HepG2 (cell line): ENCODE measurements around the gene KCTD16. TPM values are rescaled to one million over a fixed set of nuclear protein-coding genes. Genes with fewer than 3 reads are reported as not detected.

Source experiments
- ATAC-seq: fragments of 200-7000 bp; cut with Tn5 transposase; 3 replicates; pipeline ENCODE4 v1.9.1; 2020; ENCODE audit warnings: mild to moderate bottlenecking, moderate library complexity
- BruUV-seq: library from RNA; stranded (reverse); fragments of 400-500 nt; replicated peaks from 2 replicates; lab custom pipeline; 2021; lab: Mats Ljungman, UMichigan
- CTCF ChIA-PET: fragments of 300-600 bp; formaldehyde crosslinking; extraction: SDS; loops from one replicate; lab custom pipeline; 2021; ENCODE audit warnings: low total read pairs, inconsistent platforms, low intra/inter-chr PET ratio; lab: Yijun Ruan, JAX
- POLR2A ChIA-PET: fragments of 350-600 bp; sonication (Branson Sonifier 250); formaldehyde crosslinking; loops from one replicate; lab custom pipeline; 2020; ENCODE audit warnings: antibody characterized with exemption, inconsistent platforms; lab: Yijun Ruan, JAX
- DNase-seq: peaks from one replicate; pipeline ENCODE4 v3.0.0-alpha.2; 2015; ENCODE audit warnings: low spot score
- FAIRE-seq: peaks from 3 replicates; lab custom pipeline; 2011; peaks lifted over from hg19 to GRCh38; lab: Jason Lieb, UNC
- H2AFZ ChIP-seq: one replicate; pipeline ENCODE4 v1.6.1; 2011; ENCODE audit warnings: low read length, inconsistent platforms
- H3K27ac ChIP-seq: fragments of 300-600 bp; 3 replicates; pipeline ENCODE4 v1.8.0; 2011; ENCODE audit warnings: mixed run types, mild to moderate bottlenecking, mixed read lengths, low read length, inconsistent platforms; ENCODE audit not compliant: insufficient read depth; ENCODE audit errors: extremely low read length
- H3K27me3 ChIP-seq, 2 experiments: fragments of 200-600 bp in 1 of 2; 2 replicates in 1 of 2; 3 replicates in 1 of 2; pipeline versions ENCODE4 v1.6.0 to v1.8.0; 2011; ENCODE audit warnings: low read length in 2 of 2, mild to moderate bottlenecking in 2 of 2, moderate library complexity in 2 of 2, inconsistent platforms in 1 of 2; ENCODE audit not compliant: insufficient read depth in 2 of 2, control insufficient read depth in 1 of 2
- H3K36me3 ChIP-seq, 2 experiments: fragments of 200-600 bp in 1 of 2; replicated peaks in 1 of 2; 2 replicates in 1 of 2; 3 replicates in 1 of 2; pipeline versions ENCODE4 v1.5.1 to v1.8.0; 2011; ENCODE audit warnings: low read length in 2 of 2, inconsistent platforms in 1 of 2; ENCODE audit not compliant: insufficient read depth in 2 of 2, control insufficient read depth in 1 of 2
- H3K4me1 ChIP-seq: 2 replicates; pipeline ENCODE4 v1.5.1; 2012; ENCODE audit warnings: low read length, inconsistent platforms; ENCODE audit not compliant: insufficient read depth
- H3K4me2 ChIP-seq: 2 replicates; pipeline ENCODE4 v1.6.0; 2011; ENCODE audit warnings: low read depth, low read length, inconsistent platforms
- H3K4me3 ChIP-seq, 3 experiments: fragments of 200-600 bp in 1 of 3; sonication (generic), shearing (Covaris generic) in 1 of 3; replicated peaks in 1 of 3; 2 replicates each; pipeline ENCODE4 v1.5.1; 2011 to 2016; ENCODE audit warnings: low read length in 3 of 3, inconsistent platforms in 2 of 3, low read depth in 2 of 3, mild to moderate bottlenecking in 2 of 3, control low read depth in 1 of 3, mixed read lengths in 1 of 3; ENCODE audit not compliant: insufficient read depth in 1 of 3
- H3K79me2 ChIP-seq: one replicate; pipeline ENCODE4 v1.6.1; 2011; ENCODE audit warnings: low read length, inconsistent platforms; ENCODE audit not compliant: insufficient read depth
- H3K9ac ChIP-seq: 2 replicates; pipeline ENCODE4 v1.6.0; 2011; ENCODE audit warnings: mild to moderate bottlenecking, low read depth, low read length, inconsistent platforms; ENCODE audit not compliant: insufficient read depth
- H3K9me3 ChIP-seq: 2 replicates; pipeline ENCODE4 v1.5.1; 2012; ENCODE audit warnings: mild to moderate bottlenecking, low read length
- H4K20me1 ChIP-seq: 2 replicates; pipeline ENCODE4 v1.6.0; 2011; ENCODE audit warnings: inconsistent platforms, mild to moderate bottlenecking, low read length, moderate library complexity; ENCODE audit not compliant: insufficient read depth
- GATA4 ChIP-seq: sonication (generic); IDR thresholded peaks from 2 replicates; pipeline ENCODE4 v1.6.1; 2016; ENCODE audit warnings: antibody characterized with exemption, low read depth, borderline replicate concordance
- HOMEZ ChIP-seq: IDR thresholded peaks from 2 replicates; pipeline ENCODE4 v1.6.1; 2016; ENCODE audit warnings: low read depth
- MTF1 ChIP-seq: sonication (generic); formaldehyde crosslinking; IDR thresholded peaks from 2 replicates; pipeline ENCODE4 v1.5.0; 2020; ENCODE audit warnings: missing genetic modification reagents
- SALL2 ChIP-seq: sonication (generic); formaldehyde crosslinking; IDR thresholded peaks from 2 replicates; pipeline ENCODE4 v1.8.1; 2023; ENCODE audit warnings: mild to moderate bottlenecking, missing genetic modification reagents, inconsistent platforms
- SIN3B ChIP-seq: fragments of 150-350 bp; IDR thresholded peaks from 2 replicates; pipeline ENCODE4 v1.6.1; 2014; ENCODE audit warnings: low read length
- SNRNP70 ChIP-seq: fragments of 200-400 bp; formaldehyde crosslinking; IDR thresholded peaks from 2 replicates; pipeline ENCODE4 v1.6.1; 2017; ENCODE audit warnings: mild to moderate bottlenecking, low read depth, low read length, moderate library complexity
- SPEN ChIP-seq: sonication (generic); formaldehyde crosslinking; IDR thresholded peaks from 2 replicates; pipeline ENCODE4 v1.5.1; 2020; ENCODE audit warnings: low read depth, mild to moderate bottlenecking, missing genetic modification reagents
- SSRP1 ChIP-seq: IDR thresholded peaks from 2 replicates; pipeline ENCODE4 v1.6.1; 2016; ENCODE audit warnings: control low read depth
- SUZ12 ChIP-seq: fragments of 150-350 bp; IDR thresholded peaks from 2 replicates; pipeline ENCODE4 v1.6.1; 2014; ENCODE audit warnings: low read depth, low read length
- ZNF33A ChIP-seq: sonication (generic); formaldehyde crosslinking; IDR thresholded peaks from 2 replicates; pipeline ENCODE4 v1.5.1; 2020; ENCODE audit warnings: missing genetic modification reagents, mild to moderate bottlenecking, moderate library complexity, borderline replicate concordance
- WGBS: methylation state at CpG from one replicate; pipeline ENCODE4 v1.1.6; 2017; ENCODE audit warnings: low lambda C conversion rate; 5-methylcytosine and 5-hydroxymethylcytosine counted together
- in situ Hi-C: cut with HindIII; loops from 2 replicates; pipeline ENCODE4 v1.10.0; 2017; ENCODE audit warnings: low pct_unique_long_range_greater_than_20kb; ENCODE audit not compliant: extremely low pct_ligation_motif_present
- intact Hi-C: fragments of 100-400 bp; cut with micrococcal nuclease; formaldehyde crosslinking; loops from one replicate; pipeline ENCODE4 v1.10.0; 2022; ENCODE audit not compliant: unreplicated experiment
- polyA plus RNA-seq, 8 experiments: library from polyadenylated mRNA; depleted of rRNA in 3 of 8; stranded (reverse) in 7 of 8; unstranded in 1 of 8; fragments of >200 nt; fragmentation: Illumina TruSeq in 4 of 8; extraction: Trizol in 4 of 8; gene quantifications; 2 replicates each; pipeline versions ENCODE4 v1.2.1 to v1.2.3, GENCODE V29; 2011 to 2016; ENCODE audit warnings: low read depth in 4 of 8, missing spikeins in 1 of 8, mixed read lengths in 1 of 8; ENCODE audit not compliant: insufficient read depth in 1 of 8
- total RNA-seq, 5 experiments: library from RNA; depleted of rRNA; stranded (reverse); fragments of >200 nt; fragmentation: Illumina TruSeq; extraction: Trizol; gene quantifications; 2 replicates each; pipeline ENCODE4 v1.2.3, GENCODE V29; 2016; ENCODE audit warnings: low read depth in 1 of 5

KCTD16 gene
- total and polyA plus RNA-seq, 2 of the 13 experiments (the other 11 are each of a cell fraction or from before 2014, with no cell fraction given): 0.02 to 0.09 TPM

DNA sequence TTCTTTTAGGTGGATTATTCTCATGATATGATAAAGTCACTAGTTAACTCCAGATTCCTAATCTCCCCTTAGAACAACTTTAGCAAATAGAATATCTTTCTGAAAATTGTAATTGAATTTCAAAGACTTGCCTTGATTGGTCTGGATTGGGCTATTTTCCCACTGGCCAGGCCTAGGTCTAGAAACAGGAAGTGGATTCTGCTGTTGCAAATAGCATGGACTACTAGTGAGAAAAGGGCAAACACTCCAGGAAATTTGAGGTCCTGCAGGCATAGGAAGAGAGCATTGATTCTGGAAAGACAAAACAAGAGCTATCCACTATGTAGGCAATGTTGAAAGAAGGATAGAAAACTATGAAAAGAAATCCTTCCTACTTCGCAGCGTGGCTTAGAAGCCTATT lies 113.4 kb downstream of the KCTD16 start:
- TF ChIP-seq ZNF33A (CRISPR knock-in tag) (no peak), MTF1 (CRISPR knock-in tag) (no peak), SNRNP70 (no peak), SPEN (CRISPR knock-in tag) (no peak), SIN3B (no peak), SALL2 (CRISPR knock-in tag) (no peak), GATA4 (no peak), SUZ12 (no peak), HOMEZ (no peak), SSRP1 (CRISPR knock-in tag) (no peak)
- Histone ChIP-seq H2AFZ (no peak overlapping the region), H3K9me3 (no peaks in the 10 kb centered on the region), H3K4me3 (no peak overlapping the region), H3K9ac (no peak overlapping the region), H3K79me2 (no peaks in the 10 kb centered on the region), H3K27me3 (no peaks in the 10 kb centered on the region), H3K4me1 (no peaks in the 10 kb centered on the region), H3K4me2 (no peak overlapping the region), H3K36me3 (no peaks in the 10 kb centered on the region), H4K20me1 (no peaks in the 10 kb centered on the region), H3K27ac (no peak overlapping the region)
- ChIA-PET POLR2A (no interaction called here), CTCF (no interaction called here)
- FAIRE-seq (no peak), DNase-seq (no peak), ATAC-seq (no peak)
- BruUV-seq: no TSS peak
- in situ Hi-C loops (no loop called here), intact Hi-C loops (no loop called here)
- 0% methylated on average over 2 of the region's 2 CpGs for WGBS
